Smooth muscle cell (in vitro differentiated cells): ENCODE data around the gene PES1. TPM values are rescaled to one million over a fixed set of nuclear protein-coding genes. Genes with fewer than 3 reads are reported as not detected.

ENCODE experiments used
- DNase-seq: peaks from one replicate; lab custom pipeline; 2025; ENCODE audit not compliant: unreplicated experiment; lab: John Stamatoyannopoulos, UW
- H2AFZ ChIP-seq: fragments of 200-600 bp; sonication (generic); 2 replicates; pipeline ENCODE4 v1.6.0; 2016; ENCODE audit warnings: antibody characterized with exemption, low read depth, mild to moderate bottlenecking
- H3F3A ChIP-seq: fragments of 200-600 bp; sonication (generic); 2 replicates; pipeline ENCODE4 v1.6.0; 2017; ENCODE audit warnings: antibody characterized with exemption, low read depth
- H3K27ac ChIP-seq: fragments of 200-600 bp; sonication (generic); 2 replicates; pipeline ENCODE4 v1.5.1; 2016; ENCODE audit warnings: low read depth, mild to moderate bottlenecking
- H3K27me3 ChIP-seq: fragments of 200-600 bp; sonication (generic); 2 replicates; pipeline ENCODE4 v1.6.1; 2016; ENCODE audit warnings: low read depth, mild to moderate bottlenecking
- H3K36me3 ChIP-seq: fragments of 200-600 bp; sonication (generic); 2 replicates; pipeline ENCODE4 v1.5.1; 2016; ENCODE audit warnings: low read depth
- H3K4me1 ChIP-seq: fragments of 200-600 bp; sonication (generic); 2 replicates; pipeline ENCODE4 v1.5.1; 2016; ENCODE audit warnings: low read depth
- H3K4me2 ChIP-seq: fragments of 200-600 bp; sonication (generic); 2 replicates; pipeline ENCODE4 v1.6.0; 2016; ENCODE audit warnings: mild to moderate bottlenecking
- H3K4me3 ChIP-seq: fragments of 200-600 bp; sonication (generic); 2 replicates; pipeline ENCODE4 v1.5.1; 2016; ENCODE audit warnings: mild to moderate bottlenecking
- H3K79me2 ChIP-seq: fragments of 200-600 bp; sonication (generic); 2 replicates; pipeline ENCODE4 v1.6.0; 2016; ENCODE audit warnings: low read depth, mild to moderate bottlenecking
- H3K9ac ChIP-seq: fragments of 200-600 bp; sonication (generic); 2 replicates; pipeline ENCODE4 v1.6.0; 2016; ENCODE audit warnings: low read depth
- H3K9me3 ChIP-seq: fragments of 200-600 bp; sonication (generic); replicated peaks from 2 replicates; pipeline ENCODE4 v1.5.1; 2016; ENCODE audit warnings: low read depth
- H4K20me1 ChIP-seq: fragments of 200-600 bp; sonication (generic); 2 replicates; pipeline ENCODE4 v1.6.0; 2016; ENCODE audit warnings: low read depth
- WGBS: methylation state at CpG from one replicate; pipeline ENCODE4 v1.1.7; 2016; ENCODE audit warnings: low lambda C conversion rate; 5-methylcytosine and 5-hydroxymethylcytosine counted together
- polyA plus RNA-seq: library from polyadenylated mRNA; unstranded; fragments of >200 nt; fragmentation: Nextera tagmentation; extraction: Ambion mirVana; gene quantifications from 2 replicates; pipeline ENCODE4 v1.2.1, GENCODE V29; 2016
- total RNA-seq: library from RNA; depleted of rRNA; stranded (reverse); fragments of >200 nt; gene quantifications from 2 replicates; pipeline ENCODE4 v1.2.3, GENCODE V29; 2014
- TF ChIP-seq, protein P1 (sequence below): fragments of 200-600 bp; sonication (generic); IDR thresholded peaks from 2 replicates; pipeline ENCODE4 v1.5.1; 2017; ENCODE audit warnings: borderline replicate concordance, mild to moderate bottlenecking, antibody characterized with exemption; ENCODE audit not compliant: insufficient read depth, poor library complexity, severe bottlenecking

Gene PES1
- total and polyA plus RNA-seq, 2 experiments from 2014 or later = 35.6 to 59.4 TPM

GRCh38 chr22:30537083-30537731 is 54.5 kb downstream of the PES1 start:
- 80% methylated on average over 9 of the region's 9 CpGs for WGBS
- Histone ChIP-seq H3K27me3 (peaks cover 11% of the 10 kb centered on the region), H3F3A (no peaks in the 10 kb centered on the region), H3K4me1 (peaks cover 5% of the 10 kb centered on the region), H3K9ac (no peak overlapping the region), H4K20me1 (no peaks in the 10 kb centered on the region), H3K79me2 (no peaks in the 10 kb centered on the region), H3K27ac (no peak overlapping the region), H3K4me2 (no peak overlapping the region), H3K9me3 (no peaks in the 10 kb centered on the region), H3K4me3 (no peak overlapping the region), H2AFZ (no peak overlapping the region), H3K36me3 (no peaks in the 10 kb centered on the region)
- TF ChIP-seq, protein P1, sequence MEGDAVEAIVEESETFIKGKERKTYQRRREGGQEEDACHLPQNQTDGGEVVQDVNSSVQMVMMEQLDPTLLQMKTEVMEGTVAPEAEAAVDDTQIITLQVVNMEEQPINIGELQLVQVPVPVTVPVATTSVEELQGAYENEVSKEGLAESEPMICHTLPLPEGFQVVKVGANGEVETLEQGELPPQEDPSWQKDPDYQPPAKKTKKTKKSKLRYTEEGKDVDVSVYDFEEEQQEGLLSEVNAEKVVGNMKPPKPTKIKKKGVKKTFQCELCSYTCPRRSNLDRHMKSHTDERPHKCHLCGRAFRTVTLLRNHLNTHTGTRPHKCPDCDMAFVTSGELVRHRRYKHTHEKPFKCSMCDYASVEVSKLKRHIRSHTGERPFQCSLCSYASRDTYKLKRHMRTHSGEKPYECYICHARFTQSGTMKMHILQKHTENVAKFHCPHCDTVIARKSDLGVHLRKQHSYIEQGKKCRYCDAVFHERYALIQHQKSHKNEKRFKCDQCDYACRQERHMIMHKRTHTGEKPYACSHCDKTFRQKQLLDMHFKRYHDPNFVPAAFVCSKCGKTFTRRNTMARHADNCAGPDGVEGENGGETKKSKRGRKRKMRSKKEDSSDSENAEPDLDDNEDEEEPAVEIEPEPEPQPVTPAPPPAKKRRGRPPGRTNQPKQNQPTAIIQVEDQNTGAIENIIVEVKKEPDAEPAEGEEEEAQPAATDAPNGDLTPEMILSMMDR = no peak
- DNase-seq = no peak

GRCh38 chr22:30535182-30535581 is 56.5 kb downstream of the PES1 start:
- H3K4me1 ChIP-seq = no peaks in the 10 kb centered on the region
- H3F3A ChIP-seq = no peaks in the 10 kb centered on the region
- no peaks in the 10 kb centered on the region for H4K20me1 ChIP-seq
- H2AFZ ChIP-seq = no peak overlapping the region
- H3K36me3 ChIP-seq = no peaks in the 10 kb centered on the region
- TF ChIP-seq, protein P1 = no peak
- no peak overlapping the region for H3K9ac ChIP-seq
- H3K27ac ChIP-seq = no peak overlapping the region
- H3K4me3 ChIP-seq = no peak overlapping the region
- H3K4me2 ChIP-seq = no peak overlapping the region
- DNase-seq = no peak
- no peaks in the 10 kb centered on the region for H3K9me3 ChIP-seq
- no peaks in the 10 kb centered on the region for H3K79me2 ChIP-seq
- H3K27me3 ChIP-seq = no peaks in the 10 kb centered on the region
- WGBS = 93% methylated on average over 4 of the region's 4 CpGs

DNA sequence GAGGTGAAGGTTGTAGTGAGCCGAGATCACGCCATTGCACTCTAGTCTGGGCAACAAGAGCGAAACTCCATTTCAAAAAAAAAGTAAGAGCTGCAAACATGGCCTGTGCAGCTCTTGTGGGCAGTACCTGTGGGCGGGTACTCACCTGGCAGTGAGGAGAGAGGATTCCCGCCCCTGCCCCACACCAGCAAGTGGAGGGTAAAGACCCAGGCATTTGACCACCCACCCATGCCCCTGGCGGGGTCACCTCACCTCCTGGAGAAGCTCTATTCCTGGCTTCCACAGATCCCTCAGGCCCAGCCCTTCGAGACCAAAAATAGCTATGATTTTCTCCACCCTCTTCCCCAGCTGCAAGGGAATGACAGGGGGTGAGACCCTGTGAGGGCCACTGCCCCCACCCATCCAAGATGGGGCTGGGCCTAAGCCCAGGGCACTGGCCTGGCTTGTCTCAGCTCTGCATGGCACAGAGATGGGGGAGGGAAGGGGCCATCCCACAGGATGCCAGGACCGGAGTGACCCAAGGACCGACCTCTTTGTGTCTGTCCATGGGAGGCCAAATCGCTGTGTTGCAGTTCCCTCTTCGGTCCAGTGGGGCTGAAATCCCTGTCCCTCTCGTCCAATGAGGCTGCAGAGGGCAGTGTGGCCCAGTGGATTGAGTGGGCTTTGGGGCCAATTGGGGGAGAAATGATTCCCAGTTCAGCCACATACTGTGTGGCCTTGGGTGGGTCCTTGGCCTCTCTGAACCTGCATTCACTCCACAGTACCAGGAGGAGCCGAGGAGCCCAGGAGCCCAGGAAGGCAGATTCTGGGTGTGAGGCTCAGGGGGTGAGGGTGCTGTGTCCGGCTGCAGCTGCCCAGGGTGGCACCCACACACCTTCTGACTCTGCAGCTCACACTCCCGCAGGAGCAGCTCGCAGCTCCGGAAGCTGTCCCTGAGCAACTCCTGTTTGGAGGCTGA is 59.8 kb downstream of the PES1 start:
- H3F3A ChIP-seq = no peaks in the 10 kb centered on the region
- no peaks in the 10 kb centered on the region for H3K9me3 ChIP-seq
- no peaks in the 10 kb centered on the region for H4K20me1 ChIP-seq
- no peak for DNase-seq
- no peak overlapping the region for H3K4me2 ChIP-seq
- no peaks in the 10 kb centered on the region for H3K79me2 ChIP-seq
- H3K9ac ChIP-seq = no peak overlapping the region
- H3K27ac ChIP-seq = no peak overlapping the region
- no peak overlapping the region for H3K4me3 ChIP-seq
- no peaks in the 10 kb centered on the region for H3K36me3 ChIP-seq
- no peaks in the 10 kb centered on the region for H3K4me1 ChIP-seq
- H2AFZ ChIP-seq = no peak overlapping the region
- TF ChIP-seq, protein P1 = no peak
- H3K27me3 ChIP-seq = no peaks in the 10 kb centered on the region
- WGBS = 90% methylated on average over 17 of the region's 17 CpGs
